Breast epithelium (tissue), 3 donors: ENCODE measurements around the gene U2AF1L4.

Source experiments
- POLR2A ChIP-seq: fragments of 450-650 bp; IDR thresholded peaks from one replicate; pipeline ENCODE4 v1.6.1; 2016; ENCODE audit warnings: antibody characterized with exemption, mild to moderate bottlenecking, moderate library complexity
- POLR2AphosphoS5 ChIP-seq, 3 donors: sonication (generic); formaldehyde crosslinking; IDR thresholded peaks; one replicate each; pipeline ENCODE4 v1.6.1; 2017; ENCODE audit warnings: antibody characterized with exemption in 3 of 3

DNA sequence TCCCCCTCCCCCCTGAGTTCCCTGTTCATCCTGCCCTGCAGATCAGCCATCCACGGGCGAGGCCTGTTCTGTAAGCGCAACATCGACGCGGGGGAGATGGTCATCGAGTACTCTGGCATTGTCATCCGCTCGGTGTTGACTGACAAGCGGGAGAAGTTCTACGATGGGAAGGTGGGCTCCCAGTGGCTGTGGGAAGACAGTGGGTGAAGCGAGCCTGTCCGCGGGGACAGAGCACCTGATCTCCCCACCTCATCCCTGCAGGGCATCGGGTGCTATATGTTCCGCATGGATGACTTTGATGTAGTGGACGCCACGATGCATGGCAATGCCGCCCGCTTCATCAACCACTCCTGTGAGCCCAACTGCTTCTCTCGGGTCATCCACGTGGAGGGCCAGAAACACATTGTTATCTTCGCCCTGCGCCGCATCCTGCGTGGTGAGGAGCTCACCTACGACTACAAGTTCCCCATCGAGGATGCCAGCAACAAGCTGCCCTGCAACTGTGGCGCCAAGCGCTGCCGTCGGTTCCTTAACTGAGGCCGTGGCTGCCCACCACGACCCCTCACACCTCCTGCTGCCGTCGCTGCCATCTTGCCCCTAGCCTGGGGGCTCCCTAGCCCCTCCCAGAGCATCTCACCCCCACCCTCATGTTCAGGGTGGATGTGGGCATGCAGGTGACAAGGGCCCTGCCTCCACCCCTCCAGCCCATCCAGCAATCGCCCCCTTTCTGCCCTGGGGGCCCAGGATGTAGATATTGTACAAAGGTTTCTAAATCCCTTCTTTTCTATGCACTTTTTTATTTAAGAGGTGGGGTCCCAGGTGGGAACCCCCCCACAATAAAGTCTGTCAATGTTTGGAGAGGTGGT, 7.0 kb downstream of the U2AF1L4 start:
- TF ChIP-seq POLR2A (no peak), POLR2AphosphoS5 (IDR thresholded peaks at IDR 0.05) (no peak)
